HEK293 (cell line): Measurements from ENCODE around the gene GJC2.
A peak's percentile ranks its signal among the peaks of the same experiment; 100 is the strongest.

Source experiments
- CTCF ChIA-PET: fragments of 350-600 bp; formaldehyde crosslinking; extraction: SDS; loops from one replicate; lab custom pipeline; 2021; ENCODE audit warnings: antibody characterized with exemption; lab: Yijun Ruan, JAX
- POLR2A ChIA-PET: fragments of 300-600 bp; formaldehyde crosslinking; extraction: SDS; loops from one replicate; lab custom pipeline; 2020; ENCODE audit warnings: antibody characterized with exemption, inconsistent platforms; lab: Yijun Ruan, JAX
- H3K27ac ChIP-seq: fragments of 200-500 bp; sonication (Bioruptor generic); 2 replicates; pipeline ENCODE4 v1.5.1; 2014; ENCODE audit warnings: low read depth, low read length, control low read depth, inconsistent platforms; ENCODE audit errors: extremely low read depth
- H3K36me3 ChIP-seq, 2 experiments: fragments of 200-500 bp in 1 of 2; sonication (Bioruptor generic) in 1 of 2; 1 replicate in 1 of 2; 2 replicates in 1 of 2; pipeline ENCODE4 v1.5.1; 2014 to 2017; ENCODE audit warnings: inconsistent platforms in 2 of 2, low read length in 2 of 2; ENCODE audit not compliant: control insufficient read depth in 2 of 2, insufficient read depth in 1 of 2
- H3K4me1 ChIP-seq: fragments of 200-500 bp; sonication (Bioruptor generic); 2 replicates; pipeline ENCODE4 v1.5.1; 2014; ENCODE audit warnings: mild to moderate bottlenecking, low read length, inconsistent platforms; ENCODE audit not compliant: control insufficient read depth, insufficient read depth
- H3K4me3 ChIP-seq: 2 replicates; pipeline ENCODE4 v1.5.1; 2011; ENCODE audit warnings: low read depth, mild to moderate bottlenecking, control low read depth, low read length, moderate library complexity
- H3K9me3 ChIP-seq: fragments of 200-500 bp; sonication (Bioruptor generic); 2 replicates; pipeline ENCODE4 v1.5.1; 2014; ENCODE audit warnings: low read depth, low read length, inconsistent platforms; ENCODE audit not compliant: control insufficient read depth, insufficient read depth
- EGR2 ChIP-seq: fragments of 450-650 bp; formaldehyde crosslinking; IDR thresholded peaks from 2 replicates; pipeline ENCODE4 v1.5.1; 2016; ENCODE audit warnings: low read depth, missing biosample characterization, missing genetic modification characterization
- GLIS1 ChIP-seq: fragments of 450-650 bp; formaldehyde crosslinking; IDR thresholded peaks from 2 replicates; pipeline ENCODE4 v1.5.1; 2016; ENCODE audit warnings: missing biosample characterization, missing genetic modification characterization
- HOXA7 ChIP-seq: sonication (generic); formaldehyde crosslinking; IDR thresholded peaks from 2 replicates; pipeline ENCODE4 v1.8.1; 2022; ENCODE audit warnings: missing genetic modification reagents, borderline replicate concordance
- HOXC10 ChIP-seq: sonication (generic); formaldehyde crosslinking; IDR thresholded peaks from 2 replicates; pipeline ENCODE4 v1.8.1; 2023; ENCODE audit warnings: mild to moderate bottlenecking, missing genetic modification reagents
- KLF1 ChIP-seq: fragments of 450-650 bp; formaldehyde crosslinking; IDR thresholded peaks from 2 replicates; pipeline ENCODE4 v1.5.1; 2016; ENCODE audit warnings: missing biosample characterization, missing genetic modification characterization
- KLF17 ChIP-seq: fragments of 450-650 bp; formaldehyde crosslinking; IDR thresholded peaks from 2 replicates; pipeline ENCODE4 v1.5.1; 2016; ENCODE audit warnings: missing biosample characterization, missing genetic modification characterization
- PATZ1 ChIP-seq: fragments of 450-650 bp; formaldehyde crosslinking; IDR thresholded peaks from 2 replicates; pipeline ENCODE4 v1.5.1; 2016; ENCODE audit warnings: missing biosample characterization, missing genetic modification characterization
- PBX3 ChIP-seq: sonication (generic); formaldehyde crosslinking; IDR thresholded peaks from 2 replicates; pipeline ENCODE4 v1.8.1; 2022; ENCODE audit warnings: mild to moderate bottlenecking, moderate library complexity, missing genetic modification reagents
- SP2 ChIP-seq: fragments of 450-650 bp; formaldehyde crosslinking; IDR thresholded peaks from 2 replicates; pipeline ENCODE4 v1.5.1; 2016; ENCODE audit warnings: missing biosample characterization, missing genetic modification characterization
- YY1 ChIP-seq: fragments of 450-650 bp; formaldehyde crosslinking; IDR thresholded peaks from 2 replicates; pipeline ENCODE4 v1.5.1; 2018; ENCODE audit warnings: missing biosample characterization, missing genetic modification characterization
- ZBTB48 ChIP-seq: fragments of 450-650 bp; formaldehyde crosslinking; IDR thresholded peaks from 2 replicates; pipeline ENCODE4 v1.5.1; 2016; ENCODE audit warnings: missing biosample characterization, missing genetic modification characterization
- ZFHX2 ChIP-seq: fragments of 450-650 bp; formaldehyde crosslinking; conservative IDR thresholded peaks from 2 replicates; pipeline ENCODE4 v1.5.1; 2016; ENCODE audit warnings: missing biosample characterization, missing genetic modification characterization
- ZFP69B ChIP-seq: fragments of 450-650 bp; formaldehyde crosslinking; IDR thresholded peaks from 2 replicates; pipeline ENCODE4 v1.5.1; 2016; ENCODE audit warnings: missing biosample characterization, missing genetic modification characterization
- ZIC2 ChIP-seq: fragments of 450-650 bp; formaldehyde crosslinking; IDR thresholded peaks from 2 replicates; pipeline ENCODE4 v1.5.1; 2016; ENCODE audit warnings: missing biosample characterization, missing genetic modification characterization
- ZNF155 ChIP-seq: fragments of 450-650 bp; formaldehyde crosslinking; IDR thresholded peaks from 2 replicates; pipeline ENCODE4 v1.5.1; 2016; ENCODE audit warnings: missing biosample characterization, missing genetic modification characterization
- ZNF221 ChIP-seq: fragments of 450-650 bp; formaldehyde crosslinking; IDR thresholded peaks from 2 replicates; pipeline ENCODE4 v1.5.1; 2017; ENCODE audit warnings: missing biosample characterization, missing genetic modification characterization, borderline replicate concordance
- ZNF239 ChIP-seq: fragments of 450-650 bp; formaldehyde crosslinking; IDR thresholded peaks from 2 replicates; pipeline ENCODE4 v1.5.1; 2016; ENCODE audit warnings: missing biosample characterization, missing genetic modification characterization
- ZNF514 ChIP-seq: fragments of 450-650 bp; formaldehyde crosslinking; IDR thresholded peaks from 2 replicates; pipeline ENCODE4 v1.5.1; 2016; ENCODE audit warnings: missing biosample characterization, missing genetic modification characterization
- ZNF555 ChIP-seq: fragments of 450-650 bp; formaldehyde crosslinking; conservative IDR thresholded peaks from 2 replicates; pipeline ENCODE4 v1.5.1; 2017; ENCODE audit warnings: missing biosample characterization, mild to moderate bottlenecking, missing genetic modification characterization, inconsistent platforms
- ZNF560 ChIP-seq: fragments of 450-650 bp; formaldehyde crosslinking; IDR thresholded peaks from 2 replicates; pipeline ENCODE4 v1.5.1; 2017; ENCODE audit warnings: missing biosample characterization, missing genetic modification characterization, borderline replicate concordance
- ZNF571 ChIP-seq: fragments of 450-650 bp; formaldehyde crosslinking; IDR thresholded peaks from 2 replicates; pipeline ENCODE4 v1.5.0; 2017; ENCODE audit warnings: missing biosample characterization, missing genetic modification characterization
- ZNF610 ChIP-seq: fragments of 450-650 bp; formaldehyde crosslinking; IDR thresholded peaks from 2 replicates; pipeline ENCODE4 v1.5.1; 2016; ENCODE audit warnings: missing biosample characterization, missing genetic modification characterization, borderline replicate concordance
- ZSCAN23 ChIP-seq: fragments of 450-650 bp; formaldehyde crosslinking; IDR thresholded peaks from 2 replicates; pipeline ENCODE4 v1.5.1; 2016; ENCODE audit warnings: missing biosample characterization, missing genetic modification characterization
- ZSCAN30 ChIP-seq: fragments of 450-650 bp; IDR thresholded peaks from 2 replicates; pipeline ENCODE4 v1.5.1; 2018; ENCODE audit warnings: missing biosample characterization, mild to moderate bottlenecking, missing genetic modification characterization, moderate library complexity
- TF ChIP-seq, protein P1 (sequence below): fragments of 450-650 bp; formaldehyde crosslinking; IDR thresholded peaks from 2 replicates; pipeline ENCODE4 v1.5.1; 2016; ENCODE audit warnings: missing biosample characterization, missing genetic modification characterization

GJC2 gene

GRCh38 chr1:228162286-228163006, 12.7 kb downstream of the GJC2 start:
- CTCF ChIA-PET: interaction anchor here (0.6 to 1.1 kb wide), 2 partner anchors 39 to 158 kb away, joined by 3 read pairs; no protein-coding TSS in a partner anchor
- Histone ChIP-seq H3K4me3 (no peak overlapping the region), H3K9me3 (no peaks in the 10 kb centered on the region), H3K27ac (no peak overlapping the region), H3K36me3 (no peaks in the 10 kb centered on the region), H3K4me1 (peaks cover 4% of the 10 kb centered on the region)
- POLR2A ChIA-PET: interaction anchor here (0.6 to 7.7 kb wide), 6 partner anchors 10 to 1197 kb away, joined by 3 to 82 read pairs (median 6); partner anchors contain the start of gene GJC2
- TF ChIP-seq GLIS1 (tag by site-specific recombination) (peak; percentile 97), ZFP69B (tag by site-specific recombination) (0 out of 2 replicates have a peak, but pooled peaks have one; percentile 18), ZBTB48 (peak; percentile 48), YY1 (tag by site-specific recombination) (no peak), ZNF555 (no peak), ZSCAN30 (tag by site-specific recombination) (0 out of 2 replicates have a peak, but pooled peaks have one; percentile 28), HOXA7 (CRISPR knock-in tag) (no peak), HOXC10 (CRISPR knock-in tag) (no peak), ZIC2 (tag by site-specific recombination) (peak; percentile 46), KLF1 (tag by site-specific recombination) (peak; percentile 51)
- TF ChIP-seq, protein P1, sequence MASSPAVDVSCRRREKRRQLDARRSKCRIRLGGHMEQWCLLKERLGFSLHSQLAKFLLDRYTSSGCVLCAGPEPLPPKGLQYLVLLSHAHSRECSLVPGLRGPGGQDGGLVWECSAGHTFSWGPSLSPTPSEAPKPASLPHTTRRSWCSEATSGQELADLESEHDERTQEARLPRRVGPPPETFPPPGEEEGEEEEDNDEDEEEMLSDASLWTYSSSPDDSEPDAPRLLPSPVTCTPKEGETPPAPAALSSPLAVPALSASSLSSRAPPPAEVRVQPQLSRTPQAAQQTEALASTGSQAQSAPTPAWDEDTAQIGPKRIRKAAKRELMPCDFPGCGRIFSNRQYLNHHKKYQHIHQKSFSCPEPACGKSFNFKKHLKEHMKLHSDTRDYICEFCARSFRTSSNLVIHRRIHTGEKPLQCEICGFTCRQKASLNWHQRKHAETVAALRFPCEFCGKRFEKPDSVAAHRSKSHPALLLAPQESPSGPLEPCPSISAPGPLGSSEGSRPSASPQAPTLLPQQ (tag by site-specific recombination): peak; percentile 71

- Histone ChIP-seq H3K9me3 (no peaks in the 10 kb centered on the region), H3K27ac (no peak overlapping the region), H3K36me3 (no peaks in the 10 kb centered on the region), H3K4me3 (no peak overlapping the region), H3K4me1 (peaks cover 4% of the 10 kb centered on the region)
- CTCF ChIA-PET: interaction anchor here (0.6 to 6.1 kb wide), 5 partner anchors 22 to 165 kb away, joined by 3 to 50 read pairs (median 3); no protein-coding TSS in a partner anchor
- no peak for TF ChIP-seq ZNF610
- TF ChIP-seq ZNF514: no peak
- peak; percentile 39; the same call in 1 of the 2 replicates for TF ChIP-seq ZFHX2 (tag by site-specific recombination)
- TF ChIP-seq ZNF239 (tag by site-specific recombination): no peak
- TF ChIP-seq ZSCAN23 (tag by site-specific recombination): no peak
- no peak for TF ChIP-seq ZNF221 (tag by site-specific recombination)
- no peak for TF ChIP-seq ZNF571 (tag by site-specific recombination)
- TF ChIP-seq SP2: no peak
- TF ChIP-seq PBX3 (CRISPR knock-in tag): no peak
- peak; percentile 6; the same call in 1 of the 2 replicates for TF ChIP-seq GLIS1 (tag by site-specific recombination)
- no peak for TF ChIP-seq ZNF155 (tag by site-specific recombination)
- TF ChIP-seq KLF17 (tag by site-specific recombination): peak; percentile 81
- no peak for TF ChIP-seq PATZ1 (tag by site-specific recombination)
- no peak for TF ChIP-seq ZNF560 (tag by site-specific recombination)
- peak; percentile 98 for TF ChIP-seq KLF1 (tag by site-specific recombination)
- TF ChIP-seq EGR2 (tag by site-specific recombination): peak; percentile 37; the same call in 1 of the 2 replicates
- TF ChIP-seq, all 188 proteins: peak for 5
- POLR2A ChIA-PET: interaction anchor here (0.5 to 7.7 kb wide), 5 partner anchors 10 to 1196 kb away, joined by 3 to 82 read pairs (median 8); partner anchors contain the start of gene GJC2
Observed at GRCh38 chr1:228163007-228163753, 13.4 kb downstream of the GJC2 start.
